HG03457 (cell line): Measurements from ENCODE around the gene HSD17B1.
"Not testable (repeated sequence)": the region's sequence is repeated elsewhere in the genome, so short reads cannot be mapped to it uniquely, and the experiment has no call there.

Experiments
- ATAC-seq: cut with Tn5 transposase; IDR thresholded peaks from one replicate; pipeline ENCODE4 v1.9.1; 2021; ENCODE audit warnings: moderate number of reproducible peaks; ENCODE audit not compliant: unreplicated experiment

Gene HSD17B1

DNA sequence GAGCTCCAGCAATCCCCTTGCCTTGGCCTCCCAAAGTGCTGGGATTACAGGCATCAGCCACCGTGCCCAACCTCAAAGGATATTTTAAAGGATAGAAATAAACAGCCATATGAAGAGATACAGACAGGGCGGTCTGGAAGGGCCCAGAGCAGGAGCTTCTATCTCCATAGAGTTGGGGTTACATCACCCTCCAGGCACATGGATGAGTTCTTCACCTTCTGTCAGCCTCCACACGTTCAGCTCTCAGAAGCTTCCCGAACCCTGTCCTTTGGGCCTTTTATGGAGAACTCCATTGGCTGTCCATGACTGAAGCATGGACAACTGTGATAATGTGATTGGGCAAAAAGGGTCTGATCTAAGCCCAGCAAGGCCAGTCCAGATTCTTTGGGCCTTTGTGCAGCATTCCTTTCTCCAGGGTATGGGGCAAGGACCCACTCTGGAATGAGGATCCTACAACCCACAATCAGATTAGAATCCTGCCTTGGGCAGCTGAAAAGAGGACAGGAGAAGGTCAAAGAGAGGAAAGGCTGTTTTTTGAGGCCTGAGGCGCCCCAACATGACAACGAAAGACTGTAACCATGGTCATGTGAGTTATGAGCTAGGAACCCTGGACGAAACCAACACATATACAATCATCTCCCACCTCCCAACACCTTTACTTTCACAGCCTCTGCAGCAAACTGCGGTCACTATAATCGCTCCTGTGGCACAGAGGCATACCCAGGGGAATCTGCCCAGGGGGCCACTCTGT is 6.8 kb upstream of the HSD17B1 start:
- ATAC-seq, result not testable (repeated sequence)

DNA sequence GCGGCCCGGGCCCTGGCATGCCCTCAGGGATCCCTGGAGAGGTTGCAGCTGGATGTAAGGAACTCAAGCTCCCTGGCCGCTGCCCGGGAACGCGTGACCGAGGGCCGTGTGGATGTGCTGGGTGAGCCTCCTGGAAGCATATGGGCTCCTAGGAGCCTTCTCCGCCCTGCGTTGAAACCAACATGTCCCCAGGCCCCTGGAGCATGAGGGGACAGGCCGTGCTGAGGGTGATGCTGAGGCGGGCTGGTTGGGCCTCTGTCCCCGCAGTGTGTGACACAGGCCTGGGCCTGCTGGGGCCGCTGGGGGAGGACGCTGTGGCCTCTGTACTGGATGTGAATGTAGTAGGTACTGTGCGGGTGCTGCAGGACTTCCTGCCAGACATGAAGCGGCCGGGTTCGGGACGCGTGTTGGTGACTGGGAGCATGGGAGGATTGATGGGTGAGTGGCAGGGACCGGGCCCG is 5.7 kb upstream of the HSD17B1 start:
- no peak for ATAC-seq

DNA sequence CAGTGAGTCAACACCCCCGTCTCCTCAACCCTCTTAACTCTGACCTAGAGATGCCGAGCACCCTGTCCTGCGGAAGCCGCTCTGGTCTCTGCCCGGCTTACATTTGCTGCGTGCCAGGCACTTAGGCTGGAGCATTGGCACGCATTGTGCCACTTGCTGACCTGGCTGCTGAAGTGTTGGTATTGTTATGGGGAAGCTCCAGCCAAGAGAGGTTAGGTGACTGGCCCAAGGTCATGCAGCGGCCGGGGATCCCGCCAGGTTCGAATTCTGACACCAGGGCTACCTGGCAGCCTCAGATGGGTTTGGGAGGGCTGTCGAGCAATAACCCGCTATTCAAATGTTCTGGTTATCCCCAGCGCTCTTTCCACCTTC is 5.0 kb upstream of the HSD17B1 start:
- ATAC-seq, result no peak

DNA sequence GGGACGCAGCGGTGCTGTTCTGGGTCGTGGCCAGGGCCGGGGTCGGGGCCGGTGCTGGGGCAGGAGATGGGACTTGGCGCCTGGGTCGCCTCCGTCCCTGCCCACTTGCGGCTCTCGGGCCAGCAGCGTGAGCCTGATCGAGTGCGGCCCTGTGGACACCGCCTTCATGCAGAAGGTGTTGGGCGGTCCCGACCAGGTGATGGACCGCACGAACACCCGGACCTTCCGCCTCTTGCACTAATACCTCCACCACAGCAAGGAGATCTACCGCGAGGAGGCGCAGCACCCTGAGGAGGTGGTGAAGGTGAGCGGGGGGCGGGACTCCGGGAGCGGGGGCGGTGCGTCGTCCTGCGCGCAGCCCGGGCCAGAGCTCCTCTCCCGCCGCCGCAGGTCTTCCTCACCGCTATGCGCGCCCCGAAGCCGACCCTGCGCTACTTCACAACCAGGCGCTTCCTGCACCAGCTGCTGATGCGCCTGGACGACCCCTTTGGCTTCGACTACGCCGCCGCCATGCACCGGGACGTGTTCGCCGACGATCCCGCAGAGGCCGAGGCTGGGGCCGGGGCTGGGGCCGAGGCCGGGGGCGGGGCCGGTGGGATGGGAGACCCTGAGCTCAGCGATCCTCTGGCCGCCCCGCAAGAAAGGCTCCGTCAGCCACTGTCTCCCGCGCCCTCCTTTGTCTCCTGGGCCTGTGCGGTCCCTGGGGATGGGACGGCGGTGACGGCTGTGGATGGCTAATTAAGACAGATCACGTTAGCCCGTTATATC is 4.5 kb upstream of the HSD17B1 start:
- no peak for ATAC-seq

DNA sequence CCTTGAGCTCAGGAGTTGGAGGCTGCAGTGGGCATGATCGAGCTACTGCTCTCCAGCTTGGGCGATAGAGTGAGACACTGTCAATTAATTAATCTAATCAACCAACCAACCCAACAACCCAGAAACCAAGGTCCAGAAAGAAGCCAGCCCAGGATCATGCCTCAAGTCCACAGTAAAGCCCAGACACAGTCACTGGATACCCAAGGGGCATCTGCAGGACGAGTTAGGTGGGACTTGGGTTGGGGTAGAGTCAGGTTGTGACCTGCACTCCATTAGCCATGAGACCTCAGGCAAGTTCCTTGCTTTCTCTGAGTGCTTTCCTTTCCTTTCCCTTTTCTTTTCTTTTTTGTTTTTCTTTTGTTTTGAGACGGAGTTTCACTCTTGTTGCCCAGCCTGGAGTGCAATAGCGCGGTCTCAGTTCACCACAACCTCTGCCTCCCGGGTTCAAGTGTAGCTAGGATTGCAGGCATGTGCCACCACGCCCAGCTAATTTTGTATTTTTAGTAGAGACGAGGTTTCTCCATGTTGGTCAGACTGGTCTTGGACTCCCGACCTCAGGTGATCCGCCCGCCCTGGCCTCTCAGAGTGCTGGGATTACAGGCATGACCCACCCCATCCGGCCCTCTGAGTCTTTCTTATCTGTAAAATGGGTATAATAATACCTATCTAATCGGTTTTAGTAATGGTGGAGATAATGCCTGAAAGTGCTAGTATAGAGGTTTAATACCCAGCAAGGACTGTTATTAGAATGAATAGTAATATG is 3.5 kb upstream of the HSD17B1 start:
- no peak for ATAC-seq

DNA sequence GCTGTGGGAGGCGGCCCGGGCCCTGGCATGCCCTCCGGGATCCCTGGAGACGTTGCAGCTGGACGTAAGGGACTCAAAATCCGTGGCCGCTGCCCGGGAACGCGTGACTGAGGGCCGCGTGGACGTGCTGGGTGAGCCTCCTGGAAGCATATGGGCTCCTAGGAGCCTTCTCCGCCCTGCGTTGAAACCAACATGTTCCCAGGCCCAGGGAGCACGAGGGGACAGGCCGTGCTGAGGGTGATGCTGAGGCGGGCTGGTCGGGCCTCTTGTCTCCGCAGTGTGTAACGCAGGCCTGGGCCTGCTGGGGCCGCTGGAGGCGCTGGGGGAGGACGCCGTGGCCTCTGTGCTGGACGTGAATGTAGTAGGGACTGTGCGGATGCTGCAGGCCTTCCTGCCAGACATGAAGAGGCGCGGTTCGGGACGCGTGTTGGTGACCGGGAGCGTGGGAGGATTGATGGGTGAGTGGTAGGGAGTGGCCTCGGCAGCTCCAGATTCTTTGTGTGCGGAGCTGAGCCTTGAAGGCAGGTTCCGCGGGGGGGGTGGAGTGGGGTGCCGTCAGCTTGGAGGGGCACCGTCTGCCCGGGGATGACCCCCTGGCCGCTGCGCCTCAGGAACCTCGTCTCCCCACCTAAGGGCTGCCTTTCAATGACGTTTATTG is 567 bp downstream of the HSD17B1 start:
- ATAC-seq, result no peak

DNA sequence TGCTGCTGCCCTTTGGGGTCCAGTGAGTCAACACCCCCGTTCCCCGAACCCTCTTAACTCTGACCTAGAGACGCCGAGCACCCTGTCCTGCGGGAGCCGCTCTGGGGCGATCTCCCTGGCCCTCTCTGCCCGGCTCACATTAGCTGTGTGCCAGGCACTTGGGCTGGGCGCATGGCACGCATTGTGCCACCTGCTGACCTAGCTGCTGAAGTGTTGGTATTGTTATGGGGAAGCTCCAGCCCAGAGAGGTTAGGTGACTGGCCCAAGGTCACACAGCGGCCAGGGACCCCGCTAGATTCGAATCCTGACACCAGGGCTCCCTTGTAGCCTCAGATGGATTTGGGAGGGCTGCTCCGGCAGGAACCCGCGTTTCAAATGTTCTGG is 1.1 kb downstream of the HSD17B1 start:
- no peak for ATAC-seq

DNA sequence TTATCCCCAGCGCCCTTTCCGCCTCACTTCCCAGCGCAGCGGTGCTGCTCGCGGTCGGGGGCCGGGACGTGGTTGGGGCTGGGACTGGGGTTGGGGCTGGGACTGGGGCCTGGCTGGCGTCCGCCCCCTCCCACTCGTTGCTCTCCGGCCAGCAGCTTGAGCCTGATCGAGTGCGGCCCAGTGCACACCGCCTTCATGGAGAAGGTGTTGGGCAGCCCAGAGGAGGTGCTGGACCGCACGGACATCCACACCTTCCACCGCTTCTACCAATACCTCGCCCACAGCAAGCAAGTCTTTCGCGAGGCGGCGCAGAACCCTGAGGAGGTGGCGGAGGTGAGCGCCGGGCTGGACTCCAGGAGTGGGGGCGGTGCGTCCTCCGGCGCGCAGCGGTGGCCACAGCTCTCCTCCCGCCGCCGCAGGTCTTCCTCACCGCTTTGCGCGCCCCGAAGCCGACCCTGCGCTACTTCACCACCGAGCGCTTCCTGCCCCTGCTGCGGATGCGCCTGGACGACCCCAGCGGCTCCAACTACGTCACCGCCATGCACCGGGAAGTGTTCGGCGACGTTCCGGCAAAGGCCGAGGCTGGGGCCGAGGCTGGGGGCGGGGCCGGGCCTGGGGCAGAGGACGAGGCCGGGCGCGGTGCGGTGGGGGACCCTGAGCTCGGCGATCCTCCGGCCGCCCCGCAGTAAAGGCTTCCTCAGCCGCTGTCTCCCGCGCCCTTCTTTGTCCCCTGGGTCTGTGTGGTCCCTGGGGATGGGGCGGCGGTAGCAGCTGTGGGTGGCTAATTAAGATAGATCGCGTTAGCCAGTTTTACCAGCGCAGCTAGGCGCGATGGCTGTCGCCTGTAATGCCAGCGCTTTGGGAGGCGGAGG is 1.8 kb downstream of the HSD17B1 start:
- ATAC-seq, result peak; percentile 48

DNA sequence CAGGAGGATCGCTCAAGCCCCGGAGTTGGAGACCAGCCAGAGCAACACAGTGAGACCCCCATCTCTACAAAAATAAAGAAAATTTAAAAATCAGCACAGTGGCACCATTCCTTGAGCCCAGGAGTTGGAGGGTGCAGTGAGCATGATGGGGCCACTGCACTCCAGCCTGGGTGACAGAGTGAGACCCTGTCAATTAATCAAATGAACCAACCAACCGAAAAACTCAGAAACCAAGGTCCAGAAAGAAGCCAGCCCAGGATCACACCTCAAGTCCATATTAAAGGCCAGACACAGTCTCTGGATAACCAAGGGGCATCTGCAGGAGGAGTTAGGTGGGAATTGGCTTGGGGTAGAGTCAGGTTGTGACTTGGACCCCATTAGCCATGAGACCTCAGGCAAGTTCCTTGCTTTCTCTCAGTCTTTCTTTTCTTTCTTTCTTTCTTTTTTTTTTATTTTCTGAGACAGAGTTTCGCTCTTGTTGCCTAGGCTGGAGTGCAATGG is 2.4 kb downstream of the HSD17B1 start:
- ATAC-seq, result no peak

DNA sequence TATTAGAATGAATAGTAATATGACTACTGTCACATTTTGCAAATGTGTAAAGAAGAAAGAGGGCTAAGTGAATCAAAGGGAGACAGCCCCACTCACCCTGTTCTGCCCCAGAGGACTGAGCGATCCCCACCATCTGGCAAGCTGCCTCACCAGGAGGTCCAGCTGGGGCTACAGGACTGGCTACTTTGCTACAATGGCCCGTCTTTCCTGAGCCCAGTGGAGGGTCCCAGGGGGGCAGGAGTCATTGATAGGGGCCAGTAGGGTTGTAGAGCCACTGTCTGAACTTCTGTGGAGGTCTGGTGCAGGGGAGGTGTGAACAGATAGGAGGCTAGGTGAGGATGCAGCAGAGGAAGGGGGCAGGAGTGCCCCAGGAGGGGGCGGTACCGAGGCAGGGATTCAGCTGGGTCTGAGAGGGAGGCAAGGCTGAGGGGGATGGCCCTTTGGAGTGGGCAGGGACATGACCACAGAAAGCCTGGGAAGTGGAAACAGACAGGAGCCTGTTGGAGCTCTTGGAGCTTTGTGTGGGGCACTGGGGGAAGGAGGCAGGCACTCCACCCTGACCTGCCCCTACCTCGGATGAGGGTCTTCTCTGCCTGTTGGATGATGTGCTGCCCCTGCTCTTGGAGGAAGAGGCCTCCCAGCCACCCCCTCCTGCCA is 3.4 kb downstream of the HSD17B1 start:
- not testable (repeated sequence) for ATAC-seq

DNA sequence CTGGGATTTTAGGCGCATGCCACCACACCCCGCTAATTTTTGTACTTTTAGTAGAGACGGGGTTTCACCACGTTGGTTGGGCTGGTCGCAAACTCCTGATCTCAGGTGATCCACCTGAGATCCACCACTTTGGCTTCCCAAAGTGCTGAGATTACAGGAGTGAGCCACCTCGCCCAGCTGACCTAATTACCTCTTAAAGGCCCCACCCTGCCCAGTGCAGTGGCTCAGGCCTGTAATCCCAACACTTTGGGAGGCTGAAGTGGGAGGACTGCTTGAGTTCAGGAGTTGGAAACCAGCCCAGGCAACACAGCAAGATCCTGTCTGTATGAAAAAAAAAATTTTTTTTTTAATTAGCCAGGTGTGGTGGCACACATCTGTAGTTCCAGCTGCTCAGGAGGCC is 6.4 kb downstream of the HSD17B1 start:
- no peak for ATAC-seq

DNA sequence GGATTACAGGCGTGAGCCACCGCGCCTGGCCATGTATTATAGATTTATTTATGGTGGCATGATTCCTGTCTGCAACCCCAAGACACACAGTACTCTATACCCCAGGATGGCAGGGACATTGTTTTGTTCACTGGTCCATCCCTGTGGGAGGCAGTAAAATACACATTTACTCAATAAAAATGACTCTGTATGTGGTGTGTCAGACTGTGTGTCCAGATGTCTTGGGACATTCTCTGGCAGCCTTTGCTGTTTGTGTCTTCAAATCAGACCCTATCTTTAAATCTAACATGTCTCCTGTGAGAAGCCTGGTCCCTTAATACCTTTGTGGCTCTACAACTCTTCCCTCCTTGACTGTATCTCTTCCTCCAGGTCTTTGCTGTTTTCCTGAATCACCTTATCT is 7.5 kb downstream of the HSD17B1 start:
- ATAC-seq, result no peak

DNA sequence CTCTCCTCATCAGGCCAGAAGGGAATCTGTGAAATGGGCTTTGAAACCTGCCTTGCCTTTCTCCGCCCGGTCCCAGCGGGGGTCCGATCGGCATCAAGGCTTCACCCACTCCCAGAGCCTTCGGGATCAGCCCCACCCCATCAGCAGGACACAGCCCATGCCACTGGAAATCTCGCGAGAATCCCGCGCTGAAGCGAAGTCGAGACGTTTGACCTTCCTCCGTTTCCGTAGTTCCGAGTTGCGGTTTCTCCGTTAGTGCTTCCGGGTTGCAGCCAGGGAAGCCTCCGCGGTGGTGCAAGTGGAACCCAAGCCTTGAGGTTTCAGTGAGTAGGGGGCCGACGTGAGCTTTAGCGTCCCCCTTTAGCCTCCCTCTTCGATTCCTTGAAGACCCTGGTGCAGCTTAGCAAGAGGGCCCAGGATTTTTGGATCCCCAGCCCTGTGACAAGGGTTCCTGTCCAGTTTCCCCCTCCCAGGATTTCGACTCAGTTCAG is 9.2 kb downstream of the HSD17B1 start, which contains the start of gene COASY:
Gene COASY, plus strand, starts transcription at position 252 of the 491 bp plus-strand sequence. CDS start 475 bp downstream, outside the sequence.
- ATAC-seq, result no peak

DNA sequence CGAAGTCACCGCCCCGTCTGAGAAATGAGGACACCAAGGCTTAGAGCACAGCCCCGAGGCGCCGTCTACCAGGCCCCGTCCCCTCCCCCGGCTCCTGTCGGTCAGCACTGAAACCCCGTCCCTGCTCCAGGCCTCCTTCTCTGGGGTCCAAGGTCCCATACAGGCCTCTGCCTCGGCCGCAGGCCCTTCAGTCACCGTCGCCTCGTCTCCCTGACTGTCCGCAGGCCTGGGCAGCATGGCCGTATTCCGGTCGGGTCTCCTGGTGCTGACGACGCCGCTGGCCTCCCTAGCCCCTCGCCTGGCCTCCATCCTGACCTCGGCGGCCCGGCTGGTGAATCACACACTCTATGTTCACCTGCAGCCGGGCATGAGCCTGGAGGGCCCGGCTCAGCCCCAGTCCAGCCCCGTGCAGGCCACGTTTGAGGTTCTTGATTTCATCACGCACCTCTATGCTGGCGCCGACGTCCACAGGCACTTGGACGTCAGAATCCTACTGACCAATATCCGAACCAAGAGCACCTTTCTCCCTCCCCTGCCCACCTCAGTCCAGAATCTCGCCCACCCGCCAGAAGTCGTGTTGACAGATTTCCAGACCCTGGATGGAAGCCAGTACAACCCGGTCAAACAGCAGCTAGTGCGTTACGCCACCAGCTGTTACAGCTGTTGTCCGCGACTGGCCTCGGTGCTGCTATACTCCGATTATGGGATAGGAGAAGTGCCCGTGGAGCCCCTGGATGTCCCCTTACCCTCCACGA is 9.8 kb downstream of the HSD17B1 start:
- ATAC-seq, result no peak

DNA sequence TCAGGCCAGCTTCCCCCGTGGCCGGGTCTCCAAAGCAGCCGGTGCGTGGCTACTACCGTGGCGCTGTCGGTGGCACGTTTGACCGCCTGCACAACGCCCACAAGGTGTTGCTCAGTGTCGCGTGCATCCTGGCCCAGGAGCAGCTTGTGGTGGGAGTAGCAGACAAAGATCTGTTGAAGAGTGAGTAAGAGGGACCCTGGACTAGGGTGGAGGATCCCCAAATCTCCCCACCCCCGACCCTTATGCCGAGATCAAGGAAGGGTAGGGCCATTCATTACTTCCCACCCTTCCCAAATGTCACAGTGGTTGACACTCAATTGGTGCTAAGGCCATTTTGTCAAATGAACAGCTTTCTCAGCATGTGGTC is 10.4 kb downstream of the HSD17B1 start:
- ATAC-seq, result no peak

DNA sequence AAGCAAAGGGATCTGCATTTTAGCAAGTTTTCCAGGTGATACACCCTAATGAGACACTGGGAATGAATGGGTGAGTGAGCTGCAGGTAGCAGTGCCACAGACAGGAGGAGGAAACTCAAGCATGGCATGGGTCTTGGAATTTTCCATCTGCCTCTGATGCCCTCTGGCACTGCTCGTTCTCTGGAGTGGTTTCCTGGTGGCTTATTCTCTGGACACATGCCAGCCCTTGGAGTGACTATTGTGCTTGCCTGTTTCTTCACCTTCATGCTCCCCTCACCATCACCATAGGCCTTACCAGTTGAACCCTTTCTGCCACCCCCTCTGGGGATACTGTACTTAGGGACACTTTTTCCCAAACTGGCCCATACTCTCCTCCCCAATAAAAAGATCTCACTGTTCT is 10.8 kb downstream of the HSD17B1 start:
- no peak for ATAC-seq

DNA sequence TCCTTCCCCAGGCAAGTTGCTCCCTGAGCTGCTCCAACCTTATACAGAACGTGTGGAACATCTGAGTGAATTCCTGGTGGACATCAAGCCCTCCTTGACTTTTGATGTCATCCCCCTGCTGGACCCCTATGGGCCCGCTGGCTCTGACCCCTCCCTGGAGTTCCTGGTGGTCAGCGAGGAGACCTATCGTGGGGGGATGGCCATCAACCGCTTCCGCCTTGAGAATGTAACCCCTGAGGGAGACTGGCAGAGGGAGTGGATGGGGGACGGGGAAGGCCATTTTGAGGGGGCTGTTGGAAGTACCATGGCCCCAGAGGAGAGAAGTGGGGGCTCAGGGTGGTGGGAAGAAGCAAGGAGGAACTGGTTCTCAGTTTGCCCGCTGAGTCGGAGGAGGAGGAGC is 11.2 kb downstream of the HSD17B1 start:
- no peak for ATAC-seq

DNA sequence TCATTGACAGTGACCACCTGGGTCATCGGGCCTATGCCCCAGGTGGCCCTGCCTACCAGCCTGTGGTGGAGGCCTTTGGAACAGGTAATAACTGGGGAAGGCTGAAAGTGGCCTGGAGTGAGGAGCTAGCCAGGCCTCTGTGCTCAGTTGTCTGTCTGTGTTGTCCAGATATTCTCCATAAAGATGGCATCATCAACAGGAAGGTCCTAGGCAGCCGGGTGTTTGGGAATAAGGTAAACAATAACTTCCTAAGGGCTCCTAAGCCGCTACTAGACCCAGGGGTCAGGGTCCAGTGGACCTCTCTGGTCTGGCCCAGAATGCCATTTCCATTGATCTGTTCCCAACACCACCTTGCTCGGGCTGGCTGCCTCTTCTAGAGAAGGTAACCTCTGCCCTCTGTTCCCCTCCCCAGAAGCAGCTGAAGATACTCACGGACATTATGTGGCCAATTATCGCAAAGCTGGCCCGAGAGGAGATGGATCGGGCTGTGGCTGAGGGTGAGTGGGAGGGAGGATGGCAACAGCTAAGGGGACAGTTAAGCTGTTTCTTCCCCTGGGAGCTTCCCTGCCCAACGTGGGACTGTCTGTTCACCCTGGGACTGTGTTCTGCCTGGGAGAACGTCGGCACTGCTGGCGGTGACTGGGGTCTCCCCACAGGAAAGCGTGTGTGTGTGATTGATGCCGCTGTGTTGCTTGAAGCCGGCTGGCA is 12.2 kb downstream of the HSD17B1 start:
- no peak for ATAC-seq
